Astrocyte (in vitro differentiated cells and primary cell): ENCODE results near the gene DIAPH1.

Experiments used
- CTCF ChIP-seq: IDR thresholded peaks from 2 replicates; pipeline ENCODE4 v1.5.1; 2011; ENCODE audit warnings: low read depth, mild to moderate bottlenecking, inconsistent platforms, low read length, moderate library complexity; ENCODE audit not compliant: insufficient read depth
- EZH2 ChIP-seq: IDR thresholded peaks from 2 replicates; pipeline ENCODE4 v1.6.1; 2012; ENCODE audit warnings: mild to moderate bottlenecking, low read length, inconsistent platforms; ENCODE audit not compliant: insufficient read depth

- TF ChIP-seq EZH2 (no peak), CTCF (no peak)
Observed at GRCh38 chr5:141547921-141548320, 70.9 kb downstream of the DIAPH1 start.
